Measurements from ENCODE around the gene PTPN12. TPM values are rescaled to one million over a fixed set of nuclear protein-coding genes. Genes with fewer than 3 reads are reported as not detected.
"Not testable (repeated sequence)": the region's sequence is repeated elsewhere in the genome, so short reads cannot be mapped to it uniquely, and the experiment has no call there.

PTPN12 gene
- total RNA-seq, 1 experiment from 2014 or later: 104 TPM

DNA sequence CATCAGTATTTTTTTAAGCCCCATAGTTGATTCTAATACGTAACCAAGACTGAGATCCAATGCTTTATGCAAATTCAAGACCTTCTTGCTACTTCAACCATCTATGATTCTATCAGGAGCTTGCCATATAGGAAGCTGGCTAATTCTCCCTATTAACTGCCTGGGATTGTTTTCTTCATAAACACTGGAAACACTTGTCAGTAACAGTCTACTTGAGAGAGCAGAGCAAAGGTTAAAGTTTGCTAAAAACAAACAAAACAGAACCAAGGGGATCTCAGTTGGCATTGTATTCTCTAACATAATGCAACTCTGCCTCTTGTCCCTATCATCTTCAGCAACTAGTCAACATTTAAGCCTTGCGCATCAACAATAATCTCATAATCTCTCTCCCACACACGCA, 21.0 kb upstream of the PTPN12 start:
- BruUV-seq (replicated peaks): no TSS peak
- intact Hi-C loops (cut with micrococcal nuclease): no loop called here
- Mint-ChIP-seq H3K4me1 (ENCODE audit: insufficient read depth, unreplicated experiment) (no peaks in the 10 kb centered on the region), H3K27me3 (ENCODE audit: insufficient read depth, unreplicated experiment) (no peaks in the 10 kb centered on the region), H3K9me3 (ENCODE audit: unreplicated experiment) (no peaks in the 10 kb centered on the region), H3K27ac (ENCODE audit: low read depth, unreplicated experiment) (no peak overlapping the region), H3K4me3 (ENCODE audit: unreplicated experiment) (no peak overlapping the region), H3K36me3 (ENCODE audit: insufficient read depth, unreplicated experiment) (no peaks in the 10 kb centered on the region)
- DNase-seq (ENCODE audit: unreplicated experiment): no peak
- TF ChIP-seq, protein P1, sequence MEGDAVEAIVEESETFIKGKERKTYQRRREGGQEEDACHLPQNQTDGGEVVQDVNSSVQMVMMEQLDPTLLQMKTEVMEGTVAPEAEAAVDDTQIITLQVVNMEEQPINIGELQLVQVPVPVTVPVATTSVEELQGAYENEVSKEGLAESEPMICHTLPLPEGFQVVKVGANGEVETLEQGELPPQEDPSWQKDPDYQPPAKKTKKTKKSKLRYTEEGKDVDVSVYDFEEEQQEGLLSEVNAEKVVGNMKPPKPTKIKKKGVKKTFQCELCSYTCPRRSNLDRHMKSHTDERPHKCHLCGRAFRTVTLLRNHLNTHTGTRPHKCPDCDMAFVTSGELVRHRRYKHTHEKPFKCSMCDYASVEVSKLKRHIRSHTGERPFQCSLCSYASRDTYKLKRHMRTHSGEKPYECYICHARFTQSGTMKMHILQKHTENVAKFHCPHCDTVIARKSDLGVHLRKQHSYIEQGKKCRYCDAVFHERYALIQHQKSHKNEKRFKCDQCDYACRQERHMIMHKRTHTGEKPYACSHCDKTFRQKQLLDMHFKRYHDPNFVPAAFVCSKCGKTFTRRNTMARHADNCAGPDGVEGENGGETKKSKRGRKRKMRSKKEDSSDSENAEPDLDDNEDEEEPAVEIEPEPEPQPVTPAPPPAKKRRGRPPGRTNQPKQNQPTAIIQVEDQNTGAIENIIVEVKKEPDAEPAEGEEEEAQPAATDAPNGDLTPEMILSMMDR (IDR thresholded peaks at IDR 0.05; ENCODE audit: unreplicated experiment): no peak
- CTCF ChIA-PET: interaction anchor here (0.7 kb wide), 1 partner anchor 13 kb away, joined by 3 read pairs; no protein-coding TSS in a partner anchor
- POLR2A ChIA-PET: interaction anchor here (1.1 to 1.5 kb wide), 3 partner anchors 12 to 37 kb away, joined by 3 to 4 read pairs (median 3); no protein-coding TSS in a partner anchor

GRCh38 chr7:77520261-77520660, 16.8 kb upstream of the PTPN12 start:
- ChIA-PET POLR2A (no interaction called here), CTCF (interaction anchor here (0.5 to 0.6 kb wide), 2 partner anchors 13 to 131 kb away, joined by 3 to 4 read pairs; no protein-coding TSS in a partner anchor)
- Mint-ChIP-seq H3K27me3 (ENCODE audit: insufficient read depth, unreplicated experiment) (no peaks in the 10 kb centered on the region), H3K36me3 (ENCODE audit: insufficient read depth, unreplicated experiment) (no peaks in the 10 kb centered on the region), H3K4me3 (ENCODE audit: unreplicated experiment) (no peak overlapping the region), H3K27ac (ENCODE audit: low read depth, unreplicated experiment) (no peak overlapping the region), H3K9me3 (ENCODE audit: unreplicated experiment) (no peaks in the 10 kb centered on the region), H3K4me1 (ENCODE audit: insufficient read depth, unreplicated experiment) (peaks cover 7% of the 10 kb centered on the region)
- DNase-seq (ENCODE audit: unreplicated experiment): no peak
- TF ChIP-seq, protein P1 (IDR thresholded peaks at IDR 0.05; ENCODE audit: unreplicated experiment): no peak
- intact Hi-C loops (cut with micrococcal nuclease): no loop called here
- BruUV-seq (replicated peaks): no TSS peak

DNA sequence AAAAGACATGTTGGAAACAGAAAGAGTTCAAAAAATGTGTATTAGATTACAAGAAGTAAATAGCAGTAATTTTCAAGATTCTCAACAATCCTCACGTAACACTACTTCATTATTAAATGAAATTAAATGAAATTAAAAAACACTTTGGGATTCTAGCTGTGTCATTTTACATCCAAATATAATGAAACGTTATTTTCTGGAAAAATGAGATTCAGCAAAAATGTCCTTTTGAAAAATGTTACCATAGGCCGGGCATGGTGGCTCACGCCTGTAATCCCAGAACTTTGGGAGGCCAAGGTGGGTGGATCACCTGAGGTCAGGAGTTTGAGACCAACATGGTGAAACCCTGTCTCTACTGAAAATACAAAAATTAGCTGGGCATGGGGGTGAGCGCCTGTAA, 15.6 kb upstream of the PTPN12 start:
- CTCF ChIA-PET: interaction anchor here (0.6 kb wide), 1 partner anchor 1189 kb away, joined by 5 read pairs; no protein-coding TSS in a partner anchor
- H3K9me3 Mint-ChIP-seq (ENCODE audit: unreplicated experiment); DNase-seq (ENCODE audit: unreplicated experiment); intact Hi-C loops (cut with micrococcal nuclease); H3K27me3 Mint-ChIP-seq (ENCODE audit: insufficient read depth, unreplicated experiment); POLR2A ChIA-PET; BruUV-seq (replicated peaks); H3K36me3 Mint-ChIP-seq (ENCODE audit: insufficient read depth, unreplicated experiment); H3K4me3 Mint-ChIP-seq (ENCODE audit: unreplicated experiment); H3K4me1 Mint-ChIP-seq (ENCODE audit: insufficient read depth, unreplicated experiment); H3K27ac Mint-ChIP-seq (ENCODE audit: low read depth, unreplicated experiment): not testable (repeated sequence)

- intact Hi-C loops (cut with micrococcal nuclease): no loop called here
- BruUV-seq (replicated peaks): no TSS peak
- no peaks in the 10 kb centered on the region for H3K9me3 Mint-ChIP-seq (ENCODE audit: unreplicated experiment)
- DNase-seq (ENCODE audit: unreplicated experiment): no peak
- peaks cover 7% of the 10 kb centered on the region for H3K4me1 Mint-ChIP-seq (ENCODE audit: insufficient read depth, unreplicated experiment)
- POLR2A ChIA-PET: interaction anchor here (0.9 to 2.5 kb wide), 2 partner anchors 8 to 11 kb away, joined by 3 to 9 read pairs; no protein-coding TSS in a partner anchor
- TF ChIP-seq, protein P1 (IDR thresholded peaks at IDR 0.05; ENCODE audit: unreplicated experiment): no peak
- H3K4me3 Mint-ChIP-seq (ENCODE audit: unreplicated experiment): no peak overlapping the region
- CTCF ChIA-PET: no interaction called here
- no peak overlapping the region for H3K27ac Mint-ChIP-seq (ENCODE audit: low read depth, unreplicated experiment)
- H3K36me3 Mint-ChIP-seq (ENCODE audit: insufficient read depth, unreplicated experiment): no peaks in the 10 kb centered on the region
- no peaks in the 10 kb centered on the region for H3K27me3 Mint-ChIP-seq (ENCODE audit: insufficient read depth, unreplicated experiment)
These were observed 12.4 kb upstream of the PTPN12 start for GRCh38 chr7:77524731-77525130.

- TF ChIP-seq, protein P1 (IDR thresholded peaks at IDR 0.05; ENCODE audit: unreplicated experiment): no peak
- Mint-ChIP-seq H3K4me1 (ENCODE audit: insufficient read depth, unreplicated experiment) (peaks cover 7% of the 10 kb centered on the region), H3K27ac (ENCODE audit: low read depth, unreplicated experiment) (no peak overlapping the region), H3K4me3 (ENCODE audit: unreplicated experiment) (no peak overlapping the region), H3K9me3 (ENCODE audit: unreplicated experiment) (no peaks in the 10 kb centered on the region), H3K27me3 (ENCODE audit: insufficient read depth, unreplicated experiment) (no peaks in the 10 kb centered on the region), H3K36me3 (ENCODE audit: insufficient read depth, unreplicated experiment) (no peaks in the 10 kb centered on the region)
- ChIA-PET POLR2A (interaction anchor here (0.6 to 2.5 kb wide), 4 partner anchors 9 to 22 kb away, joined by 3 to 9 read pairs (median 4); no protein-coding TSS in a partner anchor), CTCF (no interaction called here)
- no peak for DNase-seq (ENCODE audit: unreplicated experiment)
- intact Hi-C loops (cut with micrococcal nuclease): no loop called here
- BruUV-seq (replicated peaks): no TSS peak
These were observed 11.9 kb upstream of the PTPN12 start for GRCh38 chr7:77525231-77525630.
